Measurements from ENCODE around the gene DDAH2. TPM values are rescaled to one million over a fixed set of nuclear protein-coding genes. Genes with fewer than 3 reads are reported as not detected.

Gene DDAH2
- total RNA-seq, 3 donors from 2014 or later (not counting 1 experiment from before 2014, with no cell fraction given) = 22.3 to 36.1 (median 24.6) TPM

GRCh38 chr6:31734821-31735406 is 5.8 kb upstream of the DDAH2 start:
- peak overlapping the region; percentile 91 to 99 for H3K27ac Mint-ChIP-seq
- H3K27ac ChIP-seq (ENCODE audit: low read length) = peak overlapping the region; percentile 83
- H3K36me3 ChIP-seq (ENCODE audit: control insufficient read depth, insufficient read depth, low read length) = peaks cover 39% of the 10 kb centered on the region
- H3K4me3 Mint-ChIP-seq = peak overlapping the region; percentile 97
- TF ChIP-seq CTCF (IDR thresholded peaks at IDR 0.05) = no peak
- no peaks in the 10 kb centered on the region for H3K9me3 ChIP-seq (ENCODE audit: control insufficient read depth, insufficient read depth, low read length)
- H3K9me3 Mint-ChIP-seq = no peaks in the 10 kb centered on the region
- peak overlapping the region; percentile 68 for H3K4me3 ChIP-seq (ENCODE audit: low read length)
- H3K27me3 Mint-ChIP-seq (ENCODE audit: low read depth in 2 of 2) = no peaks in the 10 kb centered on the region
- intact Hi-C loops (cut with micrococcal nuclease) = loop anchor here (5.0 to 10.0 kb wide), 4 partner anchors 53 to 190 kb away; partner anchors contain the start of genes ATP6V1G2, BAG6, DDX39B and LY6G5C
- WGBS (ENCODE audit: insufficient coverage) = under 1% methylated on average over 16 of the region's 18 CpGs
- peak; percentile 66 to 79 for DNase-seq
- peaks cover 65% of the 10 kb centered on the region for H3K4me1 ChIP-seq (ENCODE audit: control insufficient read depth, insufficient read depth, low read length)
- ATAC-seq = peak; percentile 64 to 80 (median 65)
- no peaks in the 10 kb centered on the region for H3K36me3 Mint-ChIP-seq
- H3K27me3 ChIP-seq (ENCODE audit: control insufficient read depth, insufficient read depth, low read length) = no peaks in the 10 kb centered on the region
- peaks cover 64 to 82% of the 10 kb centered on the region in 2 donors for H3K4me1 Mint-ChIP-seq

- Mint-ChIP-seq H3K36me3 (no peaks in the 10 kb centered on the region), H3K27me3 (ENCODE audit: low read depth in 2 of 2) (no peaks in the 10 kb centered on the region), H3K27ac (peak overlapping the region; percentile 91 to 99), H3K4me1 (peaks cover 61 to 82% of the 10 kb centered on the region in 2 donors), H3K9me3 (no peaks in the 10 kb centered on the region), H3K4me3 (peak overlapping the region; percentile 97)
- no peak for TF ChIP-seq CTCF (IDR thresholded peaks at IDR 0.05)
- no peaks in the 10 kb centered on the region for H3K27me3 ChIP-seq (ENCODE audit: control insufficient read depth, insufficient read depth, low read length)
- peaks cover 67% of the 10 kb centered on the region for H3K4me1 ChIP-seq (ENCODE audit: control insufficient read depth, insufficient read depth, low read length)
- DNase-seq (no peak), ATAC-seq (no peak)
- H3K36me3 ChIP-seq (ENCODE audit: control insufficient read depth, insufficient read depth, low read length) = peaks cover 39% of the 10 kb centered on the region
- WGBS (ENCODE audit: insufficient coverage) = 0% methylated on average over 2 of the region's 2 CpGs
- intact Hi-C loops (cut with micrococcal nuclease) = loop anchor here (10.0 kb wide), 1 partner anchor 190 kb away; the partner anchor contains the start of genes ATP6V1G2, DDX39B and NFKBIL1
- H3K27ac ChIP-seq (ENCODE audit: low read length) = peak overlapping the region; percentile 83
- no peaks in the 10 kb centered on the region for H3K9me3 ChIP-seq (ENCODE audit: control insufficient read depth, insufficient read depth, low read length)
- H3K4me3 ChIP-seq (ENCODE audit: low read length) = peak overlapping the region; percentile 68
Measured at GRCh38 chr6:31734247-31734820, 5.2 kb upstream of the DDAH2 start.

GRCh38 chr6:31733734-31734133 is 4.6 kb upstream of the DDAH2 start:
- Histone ChIP-seq H3K27ac (ENCODE audit: low read length) (peak overlapping the region; percentile 83), H3K4me1 (ENCODE audit: control insufficient read depth, insufficient read depth, low read length) (peaks cover 67% of the 10 kb centered on the region), H3K9me3 (ENCODE audit: control insufficient read depth, insufficient read depth, low read length) (no peaks in the 10 kb centered on the region), H3K27me3 (ENCODE audit: control insufficient read depth, insufficient read depth, low read length) (no peaks in the 10 kb centered on the region), H3K4me3 (ENCODE audit: low read length) (no peak overlapping the region), H3K36me3 (ENCODE audit: control insufficient read depth, insufficient read depth, low read length) (peaks cover 39% of the 10 kb centered on the region)
- WGBS (ENCODE audit: insufficient coverage) = 82% methylated on average over 4 of the region's 4 CpGs
- peaks cover 61 to 82% of the 10 kb centered on the region in 2 donors for H3K4me1 Mint-ChIP-seq
- H3K4me3 Mint-ChIP-seq = peak overlapping the region; percentile 97
- intact Hi-C loops (cut with micrococcal nuclease) = loop anchor here (10.0 kb wide), 1 partner anchor 189 kb away; the partner anchor contains the start of genes ATP6V1G2, DDX39B and NFKBIL1
- H3K9me3 Mint-ChIP-seq = no peaks in the 10 kb centered on the region
- no peaks in the 10 kb centered on the region for H3K27me3 Mint-ChIP-seq (ENCODE audit: low read depth in 2 of 2)
- no peak for TF ChIP-seq CTCF (IDR thresholded peaks at IDR 0.05)
- peak overlapping the region; percentile 91 to 99 for H3K27ac Mint-ChIP-seq
- ATAC-seq (no peak), DNase-seq (no peak)
- no peaks in the 10 kb centered on the region for H3K36me3 Mint-ChIP-seq

Data from natural killer cell (primary cell).